HepG2 (cell line): ENCODE results near the gene H3-3A.

Experiments
- MXI1 ChIP-seq: IDR thresholded peaks from 3 replicates; pipeline ENCODE4 v1.6.1; 2012; ENCODE audit warnings: low read depth, low read length, inconsistent platforms, borderline replicate concordance
- YY1 ChIP-seq: IDR thresholded peaks from 2 replicates; pipeline ENCODE4 v1.6.1; 2011; ENCODE audit warnings: low read length, low read depth, moderate library complexity, mild to moderate bottlenecking; ENCODE audit not compliant: insufficient read depth, insufficient replicate concordance
- ZNF720 ChIP-seq: sonication (generic); formaldehyde crosslinking; IDR thresholded peaks from 2 replicates; pipeline ENCODE4 v1.4.0; 2020; ENCODE audit warnings: missing genetic modification reagents

- TF ChIP-seq YY1 (no peak), ZNF720 (CRISPR knock-in tag) (no peak), MXI1 (no peak)
Observed at GRCh38 chr1:226033991-226034390, 28.5 kb upstream of the H3-3A start.
